Measurements from ENCODE around the gene ZNF526.

ZNF526 gene

DNA sequence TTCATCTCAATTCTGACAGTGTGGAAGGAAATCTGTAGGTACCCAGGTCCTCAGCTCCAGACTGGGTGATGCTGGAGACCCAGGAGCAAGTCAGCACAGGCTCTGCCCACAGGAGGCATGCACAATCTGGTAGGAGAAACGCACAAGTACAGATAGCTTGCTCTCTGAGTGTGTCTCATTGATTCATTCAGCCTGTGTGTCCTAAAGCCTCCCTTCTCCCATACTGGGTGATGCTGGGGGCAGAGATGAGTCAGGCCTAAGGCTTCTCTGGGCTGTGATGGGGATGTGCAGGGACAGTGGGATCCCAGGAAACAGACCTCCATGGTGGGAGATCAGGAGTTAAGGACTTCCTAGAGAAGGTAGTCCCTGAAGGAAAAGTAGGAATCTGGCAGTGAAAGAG lies 6.8 kb downstream of the ZNF526 start:
- no peak overlapping the region for H3K4me3 ChIP-seq (ENCODE audit: low read depth, low read length)
- no peaks in the 10 kb centered on the region for H3K4me1 ChIP-seq (ENCODE audit: control insufficient read depth, insufficient read depth, low read length)
- POLR2A ChIA-PET, result interaction anchor here (0.5 to 2.8 kb wide), 5 partner anchors 8 to 154 kb away, joined by 3 to 10 read pairs (median 5); partner anchors contain the start of gene GSK3A
- no peaks in the 10 kb centered on the region for H3K9me3 ChIP-seq (ENCODE audit: control insufficient read depth, insufficient read depth, low read depth, low read length)
- H3K27ac ChIP-seq (ENCODE audit: extremely low read depth, low read depth, low read length), result 0 out of 2 replicates have a peak overlapping the region, but pooled peaks have one; percentile 31
- TF ChIP-seq WT1 (tag by site-specific recombination; IDR thresholded peaks at IDR 0.05) (no peak), IKZF3 (tag by site-specific recombination; IDR thresholded peaks at IDR 0.05) (0 out of 2 replicates have a peak, but pooled peaks have one; percentile 25), ZBTB17 (tag by site-specific recombination; IDR thresholded peaks at IDR 0.05) (peak; percentile 62), ZNF324 (tag by site-specific recombination; IDR thresholded peaks at IDR 0.05) (no peak), YY2 (tag by site-specific recombination; IDR thresholded peaks at IDR 0.05) (no peak), ZNF121 (tag by site-specific recombination; IDR thresholded peaks at IDR 0.05) (no peak), ZNF221 (tag by site-specific recombination; IDR thresholded peaks at IDR 0.05; ENCODE audit: borderline replicate concordance) (no peak)
- TF ChIP-seq, protein P1, sequence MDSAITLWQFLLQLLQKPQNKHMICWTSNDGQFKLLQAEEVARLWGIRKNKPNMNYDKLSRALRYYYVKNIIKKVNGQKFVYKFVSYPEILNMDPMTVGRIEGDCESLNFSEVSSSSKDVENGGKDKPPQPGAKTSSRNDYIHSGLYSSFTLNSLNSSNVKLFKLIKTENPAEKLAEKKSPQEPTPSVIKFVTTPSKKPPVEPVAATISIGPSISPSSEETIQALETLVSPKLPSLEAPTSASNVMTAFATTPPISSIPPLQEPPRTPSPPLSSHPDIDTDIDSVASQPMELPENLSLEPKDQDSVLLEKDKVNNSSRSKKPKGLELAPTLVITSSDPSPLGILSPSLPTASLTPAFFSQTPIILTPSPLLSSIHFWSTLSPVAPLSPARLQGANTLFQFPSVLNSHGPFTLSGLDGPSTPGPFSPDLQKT (IDR thresholded peaks at IDR 0.05; ENCODE audit: borderline replicate concordance, low read depth, low read length), result no peak
- TF ChIP-seq, protein P2, sequence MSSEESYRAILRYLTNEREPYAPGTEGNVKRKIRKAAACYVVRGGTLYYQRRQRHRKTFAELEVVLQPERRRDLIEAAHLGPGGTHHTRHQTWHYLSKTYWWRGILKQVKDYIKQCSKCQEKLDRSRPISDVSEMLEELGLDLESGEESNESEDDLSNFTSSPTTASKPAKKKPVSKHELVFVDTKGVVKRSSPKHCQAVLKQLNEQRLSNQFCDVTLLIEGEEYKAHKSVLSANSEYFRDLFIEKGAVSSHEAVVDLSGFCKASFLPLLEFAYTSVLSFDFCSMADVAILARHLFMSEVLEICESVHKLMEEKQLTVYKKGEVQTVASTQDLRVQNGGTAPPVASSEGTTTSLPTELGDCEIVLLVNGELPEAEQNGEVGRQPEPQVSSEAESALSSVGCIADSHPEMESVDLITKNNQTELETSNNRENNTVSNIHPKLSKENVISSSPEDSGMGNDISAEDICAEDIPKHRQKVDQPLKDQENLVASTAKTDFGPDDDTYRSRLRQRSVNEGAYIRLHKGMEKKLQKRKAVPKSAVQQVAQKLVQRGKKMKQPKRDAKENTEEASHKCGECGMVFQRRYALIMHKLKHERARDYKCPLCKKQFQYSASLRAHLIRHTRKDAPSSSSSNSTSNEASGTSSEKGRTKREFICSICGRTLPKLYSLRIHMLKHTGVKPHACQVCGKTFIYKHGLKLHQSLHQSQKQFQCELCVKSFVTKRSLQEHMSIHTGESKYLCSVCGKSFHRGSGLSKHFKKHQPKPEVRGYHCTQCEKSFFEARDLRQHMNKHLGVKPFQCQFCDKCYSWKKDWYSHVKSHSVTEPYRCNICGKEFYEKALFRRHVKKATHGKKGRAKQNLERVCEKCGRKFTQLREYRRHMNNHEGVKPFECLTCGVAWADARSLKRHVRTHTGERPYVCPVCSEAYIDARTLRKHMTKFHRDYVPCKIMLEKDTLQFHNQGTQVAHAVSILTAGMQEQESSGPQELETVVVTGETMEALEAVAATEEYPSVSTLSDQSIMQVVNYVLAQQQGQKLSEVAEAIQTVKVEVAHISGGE (tag by site-specific recombination; conservative IDR thresholded peaks at IDR 0.05; ENCODE audit: low read depth), result no peak
- H3K36me3 ChIP-seq (ENCODE audit: control insufficient read depth in 2 of 2, insufficient read depth in 1 of 2, low read length in 2 of 2), result peaks cover 68 to 84% of the 10 kb centered on the region in 2 experiments
- CTCF ChIA-PET, result interaction anchor here (0.5 to 1.5 kb wide), 9 partner anchors 8 to 1106 kb away, joined by 3 to 9 read pairs (median 3); no protein-coding TSS in a partner anchor

DNA sequence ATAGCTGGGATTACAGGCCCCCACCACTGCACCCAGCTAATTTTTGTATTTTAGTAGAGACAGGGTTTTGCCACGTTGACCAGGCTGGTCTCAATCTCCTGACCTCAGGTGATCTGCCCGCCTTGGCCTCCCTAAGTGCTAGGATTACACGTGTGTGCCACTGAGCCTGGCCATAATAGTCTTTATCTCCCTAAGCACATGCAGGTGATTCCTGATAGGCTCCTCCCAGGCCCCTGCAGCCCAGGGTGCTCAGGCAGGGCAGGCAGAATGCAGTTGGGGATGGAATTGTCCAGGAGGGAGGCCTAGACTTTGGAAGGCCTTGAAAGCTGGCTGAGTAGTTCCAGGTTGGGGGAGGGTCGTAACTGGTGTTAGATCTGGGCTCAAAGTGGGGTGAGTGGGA lies 8.5 kb downstream of the ZNF526 start:
- peaks cover 79 to 92% of the 10 kb centered on the region in 2 experiments for H3K36me3 ChIP-seq (ENCODE audit: control insufficient read depth in 2 of 2, insufficient read depth in 1 of 2, low read length in 2 of 2)
- H3K4me1 ChIP-seq (ENCODE audit: control insufficient read depth, insufficient read depth, low read length), result no peaks in the 10 kb centered on the region
- peak overlapping the region; percentile 34; the same call in 1 of the 2 replicates for H3K27ac ChIP-seq (ENCODE audit: extremely low read depth, low read depth, low read length)
- POLR2A ChIA-PET, result interaction anchor here (0.7 to 3.9 kb wide), 4 partner anchors 9 to 54 kb away, joined by 3 to 32 read pairs (median 8); partner anchors contain the start of genes GSK3A and ZNF526
- CTCF ChIA-PET, result interaction anchor here (0.5 to 2.6 kb wide), 7 partner anchors 8 to 210 kb away, joined by 3 to 11 read pairs (median 5); partner anchors contain the start of genes POU2F2 and ZNF526
- H3K4me3 ChIP-seq (ENCODE audit: low read depth, low read length), result no peak overlapping the region
- TF ChIP-seq EGR2 (tag by site-specific recombination; IDR thresholded peaks at IDR 0.05; ENCODE audit: low read depth) (no peak), KLF10 (tag by site-specific recombination; IDR thresholded peaks at IDR 0.05) (no peak), ZNF121 (tag by site-specific recombination; IDR thresholded peaks at IDR 0.05) (0 out of 2 replicates have a peak, but pooled peaks have one; percentile 6), ZNF600 (tag by site-specific recombination; IDR thresholded peaks at IDR 0.05) (peak; percentile 50; the same call in 1 of the 2 replicates), ZXDB (tag by site-specific recombination; IDR thresholded peaks at IDR 0.05) (0 out of 2 replicates have a peak, but pooled peaks have one; percentile 34), ZNF548 (tag by site-specific recombination; IDR thresholded peaks at IDR 0.05) (no peak), ZNF701 (tag by site-specific recombination; IDR thresholded peaks at IDR 0.05) (no peak), ZNF37A (tag by site-specific recombination; IDR thresholded peaks at IDR 0.05) (no peak), ZNF596 (tag by site-specific recombination; IDR thresholded peaks at IDR 0.05) (no peak)
- TF ChIP-seq, protein P1 (IDR thresholded peaks at IDR 0.05; ENCODE audit: borderline replicate concordance, low read depth, low read length), result no peak
- TF ChIP-seq, protein P3, sequence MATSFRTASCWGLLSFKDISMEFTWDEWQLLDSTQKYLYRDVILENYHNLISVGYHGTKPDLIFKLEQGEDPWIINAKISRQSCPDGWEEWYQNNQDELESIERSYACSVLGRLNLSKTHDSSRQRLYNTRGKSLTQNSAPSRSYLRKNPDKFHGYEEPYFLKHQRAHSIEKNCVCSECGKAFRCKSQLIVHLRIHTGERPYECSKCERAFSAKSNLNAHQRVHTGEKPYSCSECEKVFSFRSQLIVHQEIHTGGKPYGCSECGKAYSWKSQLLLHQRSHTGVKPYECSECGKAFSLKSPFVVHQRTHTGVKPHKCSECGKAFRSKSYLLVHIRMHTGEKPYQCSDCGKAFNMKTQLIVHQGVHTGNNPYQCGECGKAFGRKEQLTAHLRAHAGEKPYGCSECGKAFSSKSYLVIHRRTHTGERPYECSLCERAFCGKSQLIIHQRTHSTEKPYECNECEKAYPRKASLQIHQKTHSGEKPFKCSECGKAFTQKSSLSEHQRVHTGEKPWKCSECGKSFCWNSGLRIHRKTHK (tag by site-specific recombination; IDR thresholded peaks at IDR 0.05), result no peak
- TF ChIP-seq, protein P4, sequence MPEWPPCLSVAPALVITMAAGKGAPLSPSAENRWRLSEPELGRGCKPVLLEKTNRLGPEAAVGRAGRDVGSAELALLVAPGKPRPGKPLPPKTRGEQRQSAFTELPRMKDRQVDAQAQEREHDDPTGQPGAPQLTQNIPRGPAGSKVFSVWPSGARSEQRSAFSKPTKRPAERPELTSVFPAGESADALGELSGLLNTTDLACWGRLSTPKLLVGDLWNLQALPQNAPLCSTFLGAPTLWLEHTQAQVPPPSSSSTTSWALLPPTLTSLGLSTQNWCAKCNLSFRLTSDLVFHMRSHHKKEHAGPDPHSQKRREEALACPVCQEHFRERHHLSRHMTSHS (tag by site-specific recombination; IDR thresholded peaks at IDR 0.05), result no peak
- no peaks in the 10 kb centered on the region for H3K9me3 ChIP-seq (ENCODE audit: control insufficient read depth, insufficient read depth, low read depth, low read length)

Measured in HEK293 (cell line).